HG03103 (cell line): ENCODE data around the gene MEIS1.

ENCODE experiments used
- ATAC-seq: cut with Tn5 transposase; IDR thresholded peaks from one replicate; pipeline ENCODE4 v1.9.1; 2021; ENCODE audit warnings: low read depth; ENCODE audit not compliant: unreplicated experiment

Gene MEIS1

GRCh38 chr2:66607152-66607551 lies 172.2 kb downstream of the MEIS1 start:
- ATAC-seq, result no peak
